Mesothelial cell of epicardium (in vitro differentiated cells): ENCODE data around the gene ACVR1. TPM values are rescaled to one million over a fixed set of nuclear protein-coding genes. Genes with fewer than 3 reads are reported as not detected.
"Not testable (repeated sequence)": the region's sequence is repeated elsewhere in the genome, so short reads cannot be mapped to it uniquely, and the experiment has no call there.

ENCODE experiments used
- DNase-seq, 2 experiments: peaks; one replicate each; pipeline ENCODE4 v3.0.0; 2021; ENCODE audit warnings: low spot score in 2 of 2; ENCODE audit not compliant: unreplicated experiment in 2 of 2
- H3K27ac Mint-ChIP-seq: 2 replicates; pipeline ENCODE4 v1.8.0; 2021; ENCODE audit warnings: mixed read lengths
- H3K27me3 Mint-ChIP-seq: 2 replicates; pipeline ENCODE4 v1.8.0; 2021; ENCODE audit warnings: low read depth, mixed read lengths
- H3K36me3 Mint-ChIP-seq: 2 replicates; pipeline ENCODE4 v1.8.0; 2021; ENCODE audit warnings: mixed read lengths
- H3K4me1 Mint-ChIP-seq: 2 replicates; pipeline ENCODE4 v1.8.0; 2021; ENCODE audit warnings: mixed read lengths
- H3K4me3 Mint-ChIP-seq: 2 replicates; pipeline ENCODE4 v1.8.0; 2021; ENCODE audit warnings: mild to moderate bottlenecking, moderate library complexity, mixed read lengths
- H3K9me3 Mint-ChIP-seq: 2 replicates; pipeline ENCODE4 v1.8.0; 2021; ENCODE audit warnings: mixed read lengths
- CTCF ChIP-seq: fragments of 200-600 bp; sonication (generic); IDR thresholded peaks from one replicate; pipeline ENCODE4 v1.5.0; 2021; ENCODE audit warnings: antibody characterized with exemption; ENCODE audit not compliant: unreplicated experiment
- total RNA-seq: library from RNA; stranded (reverse); gene quantifications from 3 replicates; pipeline ENCODE4 v1.2.1, GENCODE V29; 2021

Gene ACVR1
- total RNA-seq, 1 donor from 2014 or later, result 27.5 TPM

DNA sequence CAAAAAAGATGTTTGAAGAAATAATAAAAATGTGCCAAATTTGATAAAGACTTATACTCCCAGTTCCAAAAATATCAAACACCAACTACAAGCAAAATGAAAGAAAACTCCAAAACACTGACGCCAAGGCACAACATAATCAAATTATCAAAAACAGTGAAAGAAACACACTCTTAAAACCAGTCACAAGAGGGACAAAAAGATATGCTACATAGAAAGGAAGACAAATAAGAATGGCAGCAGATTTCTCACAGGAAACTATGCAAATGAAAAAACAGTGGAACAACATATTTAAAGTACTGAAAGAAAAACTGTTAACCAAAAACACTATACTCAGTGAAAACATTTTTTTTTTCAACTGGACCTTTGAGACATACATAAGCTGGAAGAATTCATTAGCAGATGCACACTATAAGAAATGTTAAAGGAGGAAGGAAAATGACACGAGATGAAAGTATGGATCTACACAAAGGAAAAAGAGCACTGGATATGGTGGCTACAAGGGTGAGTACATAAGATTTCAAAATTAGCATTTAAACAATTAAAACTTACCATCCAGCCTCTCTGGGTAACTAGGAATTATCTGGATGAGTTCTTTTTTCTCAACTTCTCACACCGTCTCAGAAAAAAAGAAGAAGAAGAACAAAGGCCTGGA, 153.4 kb downstream of the ACVR1 start:
- no peaks in the 10 kb centered on the region for H3K4me1 Mint-ChIP-seq
- no peaks in the 10 kb centered on the region for H3K27me3 Mint-ChIP-seq
- TF ChIP-seq CTCF, result no peak
- peaks cover 59% of the 10 kb centered on the region for H3K36me3 Mint-ChIP-seq
- H3K4me3 Mint-ChIP-seq, result no peak overlapping the region
- DNase-seq, result no peak
- peaks cover 52% of the 10 kb centered on the region for H3K9me3 Mint-ChIP-seq
- H3K27ac Mint-ChIP-seq, result no peak overlapping the region

- no peak for TF ChIP-seq CTCF
- peaks cover 62% of the 10 kb centered on the region for H3K36me3 Mint-ChIP-seq
- H3K4me3 Mint-ChIP-seq, result no peak overlapping the region
Observed at GRCh38 chr2:157720504-157720903, 155.6 kb downstream of the ACVR1 start.

DNA sequence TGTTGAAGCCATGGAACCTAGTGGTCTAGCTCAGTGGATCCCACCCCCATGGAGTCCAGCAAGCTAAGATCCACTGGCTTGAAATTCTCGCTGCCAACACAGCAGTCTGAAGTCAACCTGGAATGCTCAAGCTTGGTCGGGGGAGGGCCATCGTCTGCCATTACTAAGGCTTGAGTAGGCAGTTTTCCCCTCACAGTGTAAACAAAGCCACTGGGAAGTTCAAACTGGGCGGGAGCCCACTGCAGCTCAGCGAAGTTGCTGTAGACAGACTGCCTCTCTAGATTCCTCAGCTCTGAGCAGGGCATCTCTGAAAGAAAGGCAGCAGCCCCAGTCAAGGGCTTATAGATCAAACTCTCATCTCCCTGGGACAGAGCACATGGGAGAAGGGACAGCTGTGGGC, 171.5 kb downstream of the ACVR1 start:
- H3K9me3 Mint-ChIP-seq, result peaks cover 70% of the 10 kb centered on the region
- DNase-seq, H3K27me3 Mint-ChIP-seq, H3K4me1 Mint-ChIP-seq, H3K27ac Mint-ChIP-seq, H3K4me3 Mint-ChIP-seq: not testable (repeated sequence)
- H3K36me3 Mint-ChIP-seq, result peaks cover 29% of the 10 kb centered on the region

More at GRCh38 chr2:157720504-157720903, 155.6 kb downstream of the ACVR1 start:
- DNase-seq, result no peak
- no peaks in the 10 kb centered on the region for H3K27me3 Mint-ChIP-seq
- peaks cover 46% of the 10 kb centered on the region for H3K9me3 Mint-ChIP-seq
- no peak overlapping the region for H3K27ac Mint-ChIP-seq
- no peaks in the 10 kb centered on the region for H3K4me1 Mint-ChIP-seq

- not testable (repeated sequence) for H3K27ac Mint-ChIP-seq, H3K27me3 Mint-ChIP-seq, H3K4me1 Mint-ChIP-seq, H3K4me3 Mint-ChIP-seq, DNase-seq
- Mint-ChIP-seq H3K9me3 (peaks cover 65% of the 10 kb centered on the region), H3K36me3 (peaks cover 27% of the 10 kb centered on the region)
Observed at GRCh38 chr2:157704148-157704547, 172.0 kb downstream of the ACVR1 start.

GRCh38 chr2:157699806-157700205, 176.3 kb downstream of the ACVR1 start:
- H3K9me3 Mint-ChIP-seq, result peaks cover 40% of the 10 kb centered on the region
- H3K36me3 Mint-ChIP-seq, result peaks cover 12% of the 10 kb centered on the region
- TF ChIP-seq CTCF, result no peak
- no peak overlapping the region for H3K27ac Mint-ChIP-seq
- no peaks in the 10 kb centered on the region for H3K27me3 Mint-ChIP-seq
- H3K4me1 Mint-ChIP-seq, result no peaks in the 10 kb centered on the region
- no peak overlapping the region for H3K4me3 Mint-ChIP-seq
- no peak for DNase-seq

DNA sequence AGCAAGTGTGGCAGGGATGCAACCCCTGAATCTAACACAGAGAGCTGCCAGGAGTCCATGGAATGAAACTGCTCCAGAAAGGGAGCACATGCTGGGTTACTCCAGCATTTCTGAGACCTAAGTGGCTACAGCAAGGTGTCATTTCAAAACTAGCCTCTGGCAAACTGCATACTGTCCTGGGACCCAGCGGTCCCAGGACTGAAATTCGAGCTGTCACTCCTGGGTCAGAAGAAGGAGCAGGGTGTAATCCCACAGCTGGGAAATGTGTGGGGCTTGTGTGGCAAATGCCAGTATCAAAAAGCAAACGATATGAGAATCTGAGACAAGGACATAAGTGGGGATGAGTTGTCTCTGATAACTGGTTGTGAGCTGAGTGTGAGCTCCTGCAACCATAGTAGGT, 177.1 kb downstream of the ACVR1 start:
- Mint-ChIP-seq H3K4me3 (no peak overlapping the region), H3K4me1 (no peaks in the 10 kb centered on the region), H3K36me3 (peaks cover 12% of the 10 kb centered on the region), H3K27ac (no peak overlapping the region), H3K27me3 (no peaks in the 10 kb centered on the region), H3K9me3 (peaks cover 40% of the 10 kb centered on the region)
- no peak for TF ChIP-seq CTCF
- DNase-seq, result no peak

GRCh38 chr2:157698430-157698829, 177.7 kb downstream of the ACVR1 start:
- TF ChIP-seq CTCF, result no peak

More at GRCh38 chr2:157698430-157698829, 177.7 kb downstream of the ACVR1 start:
- Mint-ChIP-seq H3K27ac (no peak overlapping the region), H3K9me3 (peaks cover 35% of the 10 kb centered on the region), H3K4me3 (no peak overlapping the region), H3K27me3 (no peaks in the 10 kb centered on the region), H3K36me3 (peaks cover 12% of the 10 kb centered on the region), H3K4me1 (no peaks in the 10 kb centered on the region)
- no peak for DNase-seq
